HG03469 (cell line): ENCODE data around the gene PDE4B.
"Not testable (repeated sequence)": the region's sequence is repeated elsewhere in the genome, so short reads cannot be mapped to it uniquely, and the experiment has no call there.

Experiments used
- ATAC-seq: cut with Tn5 transposase; IDR thresholded peaks from one replicate; pipeline ENCODE4 v1.9.1; 2021; ENCODE audit warnings: mild to moderate bottlenecking, moderate library complexity, moderate number of reproducible peaks; ENCODE audit not compliant: unreplicated experiment

Gene PDE4B

DNA sequence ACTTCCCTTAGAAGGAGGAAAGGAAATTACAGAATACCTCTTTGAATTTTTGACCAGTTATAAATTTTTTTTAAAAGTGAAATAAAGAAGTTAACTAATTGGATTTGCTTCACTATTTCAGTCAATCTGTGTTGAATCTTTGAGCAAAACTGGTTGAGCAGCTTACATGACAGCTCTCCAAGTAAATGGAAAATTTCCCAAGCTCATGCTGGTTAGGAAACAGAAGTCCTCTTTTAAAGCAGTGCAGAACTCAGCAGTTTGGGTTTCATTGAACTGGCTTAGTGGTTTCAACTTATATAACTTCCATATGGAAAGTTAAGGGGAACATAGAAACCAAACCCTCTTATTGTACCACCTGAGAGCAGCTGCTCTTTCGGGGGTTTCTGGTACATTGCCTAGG, 250.5 kb downstream of the PDE4B start:
- ATAC-seq, result no peak

DNA sequence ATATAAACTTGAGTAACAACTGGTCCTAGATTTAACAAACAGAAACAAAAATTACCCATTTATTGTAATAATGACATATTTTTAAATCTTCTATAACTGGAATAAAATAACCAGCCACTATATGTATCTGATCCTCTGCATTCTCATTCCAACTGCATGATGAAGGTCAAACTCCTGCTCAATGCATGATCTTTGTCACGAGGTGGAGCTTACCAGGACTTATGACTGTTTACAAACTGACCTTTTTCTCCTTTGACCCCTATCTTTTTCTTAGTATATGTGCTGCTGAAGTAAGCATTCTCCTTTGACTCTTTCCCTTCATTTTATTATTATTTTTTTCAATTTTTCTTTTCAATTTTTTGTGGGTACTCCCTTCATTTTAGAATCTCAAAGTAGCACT, 252.2 kb downstream of the PDE4B start:
- ATAC-seq, result no peak

DNA sequence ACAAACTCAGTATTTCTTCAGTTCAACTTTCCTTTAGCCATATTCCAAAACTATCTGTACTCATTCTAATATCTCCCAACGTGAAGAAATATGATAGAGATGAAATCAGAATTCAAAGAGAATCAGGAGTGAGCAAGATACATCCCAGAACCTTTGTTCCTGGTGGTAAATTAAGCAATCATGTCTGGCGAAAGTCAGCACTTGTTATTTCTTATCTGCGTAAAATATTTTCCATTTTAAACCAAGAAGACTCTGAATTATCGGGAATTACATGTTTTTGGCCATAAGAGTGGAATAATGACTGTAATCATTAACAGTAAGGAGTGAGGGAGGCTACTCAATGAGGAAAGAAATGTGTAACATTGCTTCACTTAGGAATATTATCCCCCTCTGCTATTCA, 253.7 kb downstream of the PDE4B start:
- no peak for ATAC-seq

DNA sequence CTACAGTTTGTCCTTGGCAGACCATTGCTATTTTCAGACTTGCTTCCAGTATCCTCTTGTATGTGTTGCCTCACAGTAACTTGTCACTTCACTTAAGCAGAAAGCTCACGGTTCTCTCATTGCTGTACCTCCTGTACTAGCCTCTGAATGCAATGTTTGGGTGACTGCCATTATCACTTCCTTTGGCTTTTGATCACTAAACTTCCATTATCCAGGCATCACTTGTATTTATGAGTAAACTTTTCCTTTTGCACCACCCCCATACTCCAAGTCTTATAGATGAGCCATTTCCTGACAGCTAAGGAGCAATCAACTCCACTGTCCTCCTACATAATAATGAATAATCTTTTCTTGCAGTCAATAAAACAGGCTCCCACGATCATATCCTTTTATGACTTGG, 255.3 kb downstream of the PDE4B start:
- ATAC-seq, result no peak

DNA sequence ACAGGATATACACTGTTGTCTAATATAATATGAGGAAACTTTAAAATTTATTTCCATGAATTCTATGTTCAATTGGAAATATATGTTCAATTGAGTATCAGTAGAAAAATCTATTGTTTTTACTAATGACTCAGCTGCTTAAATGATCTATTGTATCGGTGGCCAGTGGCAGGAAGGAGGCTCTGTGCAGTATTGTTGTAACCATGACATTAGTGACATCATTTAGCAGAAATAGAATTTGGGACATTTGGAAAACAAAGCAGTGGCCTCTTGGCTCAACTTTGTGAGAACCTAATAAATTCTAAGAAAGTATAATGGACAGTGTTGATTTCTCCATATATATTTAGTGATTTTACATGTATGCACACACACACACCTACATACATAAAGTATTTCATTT, 257.4 kb downstream of the PDE4B start:
- no peak for ATAC-seq

DNA sequence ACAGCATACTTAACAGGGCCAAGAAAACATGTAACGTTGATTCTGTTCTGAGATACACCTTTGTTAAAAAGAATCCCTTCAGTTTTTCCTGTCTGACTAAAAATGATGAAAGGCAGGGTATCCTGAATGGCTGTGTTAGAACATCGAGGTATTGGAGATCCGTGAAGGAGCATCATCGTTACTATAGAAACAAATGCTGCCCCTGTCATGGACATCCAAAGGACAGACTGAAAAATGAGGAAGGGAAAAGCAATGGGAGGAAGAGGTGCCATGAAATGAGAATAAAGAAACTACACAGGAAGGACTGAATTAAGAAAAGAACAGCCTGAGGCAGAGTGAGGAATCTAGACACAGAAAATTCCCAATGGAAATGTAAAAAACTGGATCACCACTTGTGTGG, 257.9 kb downstream of the PDE4B start:
- ATAC-seq, result no peak

DNA sequence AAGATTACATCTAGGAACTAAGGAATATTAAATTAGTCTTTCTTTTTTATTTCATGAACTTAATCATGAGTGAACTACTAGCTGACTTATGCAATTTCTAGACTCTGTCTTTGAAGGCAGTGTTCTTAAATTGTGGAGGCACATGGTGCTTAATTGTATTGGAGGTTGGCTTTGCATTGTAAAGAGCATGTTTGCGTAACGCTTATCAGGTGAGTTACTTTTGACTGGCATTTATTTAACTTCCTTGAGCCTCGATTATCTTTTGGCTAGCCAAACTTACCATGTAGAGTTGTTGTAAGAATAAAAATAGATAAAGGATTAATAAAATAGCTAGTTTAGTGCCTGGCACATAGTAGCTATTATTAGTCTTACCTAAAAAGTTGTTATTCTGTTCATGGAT, 262.4 kb downstream of the PDE4B start:
- ATAC-seq, result no peak

DNA sequence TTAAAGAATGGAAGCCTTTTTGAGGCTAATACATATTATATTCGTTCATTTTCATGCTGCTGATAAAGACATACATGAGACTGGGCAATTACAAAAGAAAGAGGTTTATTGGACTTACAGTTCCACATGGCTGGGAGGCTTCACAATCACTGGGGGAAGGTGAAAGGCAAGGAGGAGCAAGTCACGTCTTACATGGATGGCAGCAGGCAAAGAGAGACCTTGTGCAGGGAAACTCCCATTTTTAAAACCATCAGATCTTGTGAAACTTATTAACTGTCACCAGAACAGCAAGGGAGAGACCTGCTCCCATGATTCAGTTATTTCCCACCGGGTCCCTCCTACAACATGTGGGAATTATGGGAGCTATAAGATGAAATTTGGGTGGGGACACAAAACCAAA, 264.8 kb downstream of the PDE4B start:
- not testable (repeated sequence) for ATAC-seq

DNA sequence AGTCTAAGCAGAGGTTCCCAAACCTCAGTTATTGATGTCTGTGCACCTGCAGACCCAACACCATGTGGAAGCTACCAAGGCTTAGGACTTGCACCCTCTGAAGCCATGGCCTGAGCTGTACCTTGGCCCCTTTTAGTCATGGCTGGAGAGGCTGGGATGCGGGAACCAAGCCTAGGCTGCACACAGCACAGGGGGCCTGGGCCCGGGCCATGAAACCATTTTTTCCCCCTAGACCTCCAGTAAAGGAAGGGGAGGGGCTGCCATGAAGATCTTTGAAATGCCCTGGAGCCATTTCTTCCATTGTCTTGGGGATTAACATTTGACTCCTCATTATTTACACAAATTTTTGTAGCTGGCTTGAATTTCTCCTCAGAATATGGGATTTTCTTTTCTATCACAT, 265.9 kb downstream of the PDE4B start:
- ATAC-seq, result no peak

DNA sequence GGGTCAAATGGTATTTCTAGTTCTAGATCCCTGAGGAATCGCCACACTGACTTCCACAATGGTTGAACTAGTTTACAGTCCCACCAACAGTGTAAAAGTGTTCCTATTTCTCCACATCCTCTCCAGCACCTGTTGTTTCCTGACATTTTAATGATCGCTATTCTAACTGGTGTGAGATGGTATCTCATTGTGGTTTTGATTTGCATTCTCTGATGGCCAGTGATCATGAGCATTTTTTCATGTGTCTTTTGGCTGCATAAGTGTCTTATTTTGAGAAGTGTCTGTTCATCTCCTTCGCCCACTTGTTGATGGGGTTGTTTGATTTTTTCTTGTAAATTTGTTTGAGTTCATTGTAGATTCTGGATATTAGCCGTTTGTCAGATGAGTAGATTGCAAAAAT, 274.5 kb downstream of the PDE4B start:
- not testable (repeated sequence) for ATAC-seq

DNA sequence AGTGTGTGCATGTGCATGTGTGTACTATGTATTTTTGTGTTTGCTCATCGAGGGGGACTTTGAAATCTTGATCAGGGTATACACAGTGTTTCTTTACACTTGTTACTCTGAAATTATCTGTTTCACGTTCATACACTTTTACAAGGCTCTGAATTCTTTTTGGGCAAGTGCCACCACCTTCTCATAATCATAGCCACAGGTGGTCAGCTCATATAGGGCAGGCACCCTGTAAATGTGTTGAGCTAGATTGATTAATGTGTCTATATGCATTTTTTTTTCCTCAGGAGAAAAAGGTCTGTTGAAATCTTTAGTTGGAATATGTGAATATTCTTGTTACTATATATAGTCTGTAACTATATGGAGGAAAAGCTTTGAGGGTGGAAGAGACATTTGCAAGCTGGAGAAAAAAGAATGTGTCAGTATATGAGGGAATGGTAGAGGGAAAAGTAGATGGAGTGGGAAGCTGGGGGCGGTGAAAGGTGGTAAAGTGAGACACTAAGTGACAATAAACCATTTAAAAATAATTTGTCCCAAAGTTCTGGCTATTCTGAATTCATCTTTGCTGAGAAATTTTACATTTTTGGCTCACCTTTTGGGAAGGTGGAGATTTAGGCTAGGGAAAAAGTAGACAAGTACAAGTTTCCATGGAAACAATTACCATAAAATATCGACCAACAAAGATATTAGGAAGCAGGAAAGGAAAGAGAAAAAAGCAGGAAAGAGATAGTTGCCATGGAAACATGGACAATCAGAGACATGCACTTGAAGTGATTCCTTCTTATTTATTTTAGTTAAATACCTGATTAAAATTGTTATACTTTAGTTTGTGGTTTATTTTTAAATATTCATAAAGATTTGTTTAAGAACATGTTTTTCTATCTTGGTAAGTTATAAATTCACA, 277.5 kb downstream of the PDE4B start:
- no peak for ATAC-seq

DNA sequence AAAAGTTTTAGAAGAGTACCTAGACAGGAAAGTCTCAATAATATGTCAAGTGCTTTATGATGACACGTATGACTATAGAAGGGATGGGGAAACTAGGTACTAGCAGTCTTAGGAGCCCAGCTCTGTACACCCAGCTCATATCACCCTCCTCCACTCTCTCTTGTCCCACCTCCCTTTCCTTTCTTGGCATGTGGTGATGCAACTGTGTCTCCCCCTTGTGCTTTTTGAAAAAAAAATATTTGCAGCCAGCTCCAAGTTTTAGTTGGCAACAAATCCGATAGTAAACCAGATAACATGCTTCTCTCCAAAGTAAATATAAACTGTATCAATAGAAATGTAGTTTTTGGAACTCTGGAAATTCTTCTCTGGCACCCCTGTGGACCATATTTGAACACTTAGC, 280.7 kb downstream of the PDE4B start:
- ATAC-seq, result no peak

DNA sequence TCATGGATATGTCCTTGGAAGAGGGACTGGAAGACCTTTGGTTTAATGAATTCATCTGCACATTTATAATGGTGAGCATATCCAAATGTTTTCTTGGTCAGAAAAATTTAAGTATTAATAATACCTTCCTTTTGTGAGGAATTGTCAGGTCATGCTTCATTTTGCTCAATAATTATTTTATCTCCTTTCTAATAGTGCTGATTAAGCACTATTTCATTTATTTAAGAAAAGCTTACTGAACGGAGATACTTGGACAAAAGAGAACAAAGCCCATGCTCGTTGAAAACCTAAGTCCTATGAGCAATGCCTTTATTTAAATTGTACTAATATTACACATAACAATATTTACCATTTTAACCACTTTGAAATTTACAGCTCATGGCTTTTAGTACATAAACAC, 281.5 kb downstream of the PDE4B start:
- ATAC-seq, result no peak

DNA sequence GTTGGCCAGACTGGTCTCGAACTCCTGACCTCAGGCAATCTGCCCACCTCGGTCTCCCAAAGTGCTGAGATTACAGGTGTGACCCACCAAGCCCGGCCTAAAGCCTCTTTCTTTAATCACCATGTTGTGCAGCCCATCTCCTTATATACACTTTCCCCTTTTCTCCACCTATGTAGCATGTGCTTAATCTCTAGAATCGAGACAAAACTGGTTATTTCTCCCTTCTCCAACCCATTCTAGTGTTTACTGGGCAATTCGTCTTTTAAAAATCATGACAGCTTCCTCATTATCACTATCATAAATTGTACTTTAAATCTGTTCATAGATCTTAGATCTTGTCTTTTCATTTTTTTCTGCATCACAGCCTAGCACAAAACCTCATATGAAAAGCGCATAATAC, 285.7 kb downstream of the PDE4B start:
- no peak for ATAC-seq

DNA sequence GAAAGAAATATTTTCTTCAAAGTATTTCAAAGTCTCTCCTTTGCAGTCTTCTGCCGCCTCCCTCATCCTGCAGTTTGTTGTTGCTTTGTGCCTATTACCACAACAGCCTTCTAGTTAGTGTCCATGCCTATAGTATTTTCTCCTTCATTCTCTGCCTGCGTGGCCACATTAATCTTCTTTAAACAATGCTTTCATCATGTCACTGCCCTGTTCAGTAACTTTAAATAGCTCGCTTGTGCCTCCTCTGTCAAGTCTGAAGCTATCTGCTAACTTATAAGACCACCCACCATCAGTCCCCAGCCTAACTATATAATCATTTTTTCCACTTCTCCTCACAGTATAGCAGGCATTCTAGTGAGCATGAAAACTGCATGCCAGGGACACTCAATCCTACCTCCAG, 290.3 kb downstream of the PDE4B start:
- ATAC-seq, result no peak

DNA sequence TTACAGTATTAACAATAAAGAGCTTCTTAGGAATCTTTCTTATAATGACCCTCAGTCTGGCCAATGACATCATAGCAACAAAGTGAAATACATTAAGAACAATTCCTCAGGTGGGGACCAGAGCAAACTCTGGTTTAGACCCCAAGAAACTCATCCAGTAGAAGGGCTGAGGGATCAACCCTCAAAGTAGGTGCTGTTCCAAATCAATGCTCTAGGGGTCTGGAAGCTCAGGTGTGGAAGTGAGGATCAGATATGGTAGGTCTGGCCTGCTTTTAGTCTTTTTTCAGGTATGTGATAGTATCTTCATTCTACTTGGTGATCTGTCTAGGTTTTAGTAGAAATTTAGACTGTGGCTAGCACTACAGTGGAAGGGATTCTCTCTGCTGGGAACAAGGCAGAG, 291.7 kb downstream of the PDE4B start:
- no peak for ATAC-seq

DNA sequence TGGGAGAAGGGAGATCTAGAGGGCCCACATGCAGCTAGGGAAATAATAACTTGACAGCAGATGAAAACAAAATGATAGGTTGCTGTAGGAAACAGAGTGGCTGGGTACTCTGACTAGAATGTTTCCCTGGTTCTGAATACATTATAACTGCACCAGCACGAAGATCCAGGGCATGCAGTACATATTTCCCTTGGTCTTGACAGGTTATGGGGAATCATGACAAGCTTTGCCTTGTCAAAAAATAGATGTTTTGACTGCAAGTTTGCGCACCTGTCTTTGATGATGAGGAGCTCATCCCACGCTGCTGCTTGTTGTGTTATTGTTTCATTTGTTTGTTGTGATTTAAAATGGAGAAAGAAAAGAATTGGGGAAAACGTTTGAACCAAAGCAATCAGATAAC, 292.9 kb downstream of the PDE4B start:
- no peak for ATAC-seq

DNA sequence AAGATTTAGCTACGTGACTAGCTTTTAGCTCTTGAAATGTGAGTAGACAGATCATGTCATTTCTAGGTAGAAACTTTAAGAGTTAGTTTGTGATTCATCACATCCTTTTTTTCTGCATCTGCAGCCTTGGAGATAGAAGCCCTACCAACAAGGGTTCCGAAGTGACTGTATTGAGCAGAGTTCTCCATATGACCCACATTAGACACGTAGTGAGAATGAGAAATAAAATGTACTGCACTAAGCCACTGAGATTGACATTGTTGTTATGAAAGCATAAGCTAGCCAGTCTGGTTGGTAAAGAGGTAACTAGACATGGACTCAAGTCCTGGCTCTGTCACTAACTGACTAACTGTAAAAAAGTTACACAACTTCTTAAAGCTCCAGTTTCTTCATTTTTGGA, 296.1 kb downstream of the PDE4B start:
- no peak for ATAC-seq

DNA sequence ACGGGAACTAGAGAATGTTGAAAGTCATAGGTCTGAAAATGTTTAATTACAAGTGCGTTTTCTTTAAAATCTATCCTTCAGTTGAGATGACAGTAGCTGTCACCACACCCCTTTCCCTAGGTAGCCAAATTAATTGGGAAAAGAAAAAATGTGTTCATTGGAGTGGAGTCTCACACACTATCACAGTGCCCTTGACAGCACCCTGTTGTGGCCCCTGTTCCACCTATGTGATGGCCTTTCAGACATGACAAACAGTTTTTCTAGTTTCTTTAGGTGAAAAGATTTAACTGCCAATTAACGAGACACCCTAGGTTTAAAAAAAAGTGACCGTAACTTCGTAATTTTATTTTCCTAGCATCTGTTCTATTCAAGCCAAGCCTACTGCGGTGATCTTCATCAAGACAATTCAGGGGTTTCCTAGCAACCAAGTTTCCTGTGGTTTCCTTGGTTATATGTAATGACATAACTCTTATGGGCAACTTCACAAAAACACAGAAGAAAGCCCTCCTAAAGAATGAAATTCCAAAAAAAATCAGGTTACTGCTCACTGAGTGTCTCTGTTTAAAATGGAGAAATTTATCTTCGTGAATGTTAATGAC, 298.3 kb downstream of the PDE4B start:
- ATAC-seq, result no peak

DNA sequence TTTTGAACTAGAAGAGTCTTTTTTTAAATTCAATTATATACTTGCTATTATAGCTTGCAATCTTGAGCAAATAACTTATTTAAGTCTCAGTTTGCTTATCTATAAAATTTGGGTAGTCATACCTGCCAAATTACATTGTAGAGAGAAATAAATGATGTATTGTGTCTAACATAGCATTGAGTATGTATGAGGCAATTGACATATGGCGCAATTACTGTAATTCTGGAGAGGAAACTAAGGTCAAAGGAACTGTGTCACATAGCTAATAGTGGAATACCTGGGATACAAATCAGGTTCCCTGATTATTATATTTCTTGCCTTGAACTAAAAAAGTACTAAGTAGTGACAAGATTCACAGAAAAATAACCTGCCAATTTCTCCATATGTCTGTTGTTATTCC, 302.5 kb downstream of the PDE4B start:
- no peak for ATAC-seq

DNA sequence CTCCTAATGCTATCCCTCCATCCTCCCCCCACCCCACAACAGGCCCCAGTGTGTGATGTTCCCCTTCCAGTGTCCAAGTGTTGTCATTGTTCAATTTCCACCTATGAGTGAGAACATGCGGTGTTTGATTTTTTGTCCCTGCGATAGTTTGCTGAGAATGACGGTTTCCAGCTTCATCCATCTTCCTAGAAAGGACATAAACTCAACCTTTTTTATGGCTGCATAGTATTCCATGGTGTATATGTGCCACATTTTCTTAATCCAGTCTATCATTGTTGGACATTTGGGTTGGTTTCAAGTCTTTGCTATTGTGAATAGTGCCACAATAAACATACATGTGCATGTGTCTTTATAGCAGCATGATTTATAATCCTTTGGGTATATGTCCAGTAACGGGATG, 308.3 kb downstream of the PDE4B start:
- ATAC-seq, result not testable (repeated sequence)

DNA sequence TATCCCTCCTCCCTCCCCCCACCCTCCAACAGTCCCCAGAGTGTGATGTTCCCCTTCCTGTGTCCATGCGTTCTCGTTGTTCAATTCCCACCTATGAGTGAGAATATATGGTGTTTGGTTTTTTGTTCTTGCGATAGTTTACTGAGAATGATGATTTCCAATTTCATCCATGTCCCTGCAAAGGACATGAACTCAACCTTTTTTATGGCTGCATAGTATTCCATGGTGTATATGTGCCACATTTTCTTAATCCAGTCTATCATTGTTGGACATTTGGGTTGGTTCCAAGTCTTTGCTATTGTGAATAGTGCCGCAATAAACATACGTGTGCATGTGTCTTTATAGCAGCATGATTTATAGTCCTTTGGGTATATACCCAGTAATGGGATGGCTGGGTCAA, 311.4 kb downstream of the PDE4B start:
- not testable (repeated sequence) for ATAC-seq

DNA sequence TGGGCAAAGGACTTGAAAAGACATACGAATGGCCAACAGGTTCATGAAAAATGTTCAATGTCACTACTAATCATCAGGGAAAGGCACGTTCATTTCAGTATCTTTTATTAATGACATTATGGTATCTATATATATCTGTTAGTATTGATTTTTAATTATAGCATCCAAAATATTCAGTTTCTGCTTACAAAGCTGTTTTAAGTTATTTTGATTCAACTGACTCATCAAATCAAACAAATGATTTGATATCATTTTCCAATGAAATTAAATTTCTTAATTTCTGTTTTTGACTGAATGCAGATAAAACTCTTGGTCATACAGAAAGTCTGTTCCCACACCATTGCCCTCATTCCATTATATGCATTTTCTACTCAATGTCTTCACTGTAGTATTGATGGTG, 315.9 kb downstream of the PDE4B start:
- no peak for ATAC-seq
